NT2/D1 (cell line): Measurements from ENCODE around the gene TAGLN3.
A peak's percentile ranks its signal among the peaks of the same experiment; 100 is the strongest.

Experiments
- DNase-seq: peaks from one replicate; pipeline ENCODE4 v3.0.0-alpha.2; 2011; ENCODE audit warnings: low read depth, low spot score
- H3K27me3 ChIP-seq: 2 replicates; pipeline ENCODE4 v1.6.0; 2011; ENCODE audit warnings: mild to moderate bottlenecking; ENCODE audit not compliant: insufficient read length, insufficient read depth
- H3K36me3 ChIP-seq: 2 replicates; pipeline ENCODE4 v1.6.1; 2011; ENCODE audit warnings: mild to moderate bottlenecking, low read length, mixed read lengths; ENCODE audit not compliant: insufficient read depth, insufficient read length
- H3K4me1 ChIP-seq: 2 replicates; pipeline ENCODE4 v1.5.1; 2011; ENCODE audit not compliant: insufficient read depth, insufficient read length
- H3K4me3 ChIP-seq: 2 replicates; pipeline ENCODE4 v1.5.1; 2011; ENCODE audit warnings: low read depth; ENCODE audit not compliant: insufficient read length
- H3K9ac ChIP-seq: 2 replicates; pipeline ENCODE4 v1.6.0; 2011; ENCODE audit warnings: low read depth; ENCODE audit not compliant: insufficient read length
- H3K9me3 ChIP-seq: 2 replicates; pipeline ENCODE4 v1.5.1; 2011; ENCODE audit warnings: mild to moderate bottlenecking, low read length; ENCODE audit not compliant: insufficient read depth
- SUZ12 ChIP-seq: IDR thresholded peaks from 2 replicates; pipeline ENCODE4 v1.6.1; 2011; ENCODE audit not compliant: insufficient read length, insufficient read depth; ENCODE audit errors: extremely low read depth
- YY1 ChIP-seq: IDR thresholded peaks from 2 replicates; pipeline ENCODE4 v1.6.1; 2011; ENCODE audit not compliant: insufficient read length, insufficient read depth
- ZNF274 ChIP-seq: IDR thresholded peaks from 2 replicates; pipeline ENCODE4 v1.6.1; 2011; ENCODE audit warnings: mild to moderate bottlenecking, low read depth, low read length

The TAGLN3 gene

DNA sequence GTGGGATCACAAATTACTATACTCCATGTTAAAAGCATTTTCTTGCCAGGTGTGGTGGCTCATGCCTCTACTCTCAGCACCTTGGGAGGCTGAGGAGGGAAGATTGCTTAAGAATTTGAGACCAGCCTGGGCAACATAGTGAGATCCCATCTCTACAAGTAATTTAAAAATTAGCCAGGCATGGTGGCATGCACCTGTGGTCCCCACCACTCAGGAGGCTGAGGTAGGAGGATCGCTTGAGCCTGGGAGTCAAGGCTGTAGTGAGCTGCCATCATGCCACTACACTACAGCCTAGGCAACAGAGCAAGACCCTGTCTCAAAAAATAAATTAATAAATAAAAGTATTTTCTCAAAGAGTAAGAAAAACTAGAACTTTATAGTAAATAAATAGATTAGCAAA, 42.8 kb upstream of the TAGLN3 start:
- Histone ChIP-seq H3K4me1 (no peaks in the 10 kb centered on the region), H3K9me3 (no peaks in the 10 kb centered on the region), H3K36me3 (peaks cover 34% of the 10 kb centered on the region), H3K27me3 (no peaks in the 10 kb centered on the region), H3K9ac (no peak overlapping the region), H3K4me3 (no peak overlapping the region)
- TF ChIP-seq SUZ12 (no peak), YY1 (no peak), ZNF274 (no peak)
- DNase-seq = no peak

DNA sequence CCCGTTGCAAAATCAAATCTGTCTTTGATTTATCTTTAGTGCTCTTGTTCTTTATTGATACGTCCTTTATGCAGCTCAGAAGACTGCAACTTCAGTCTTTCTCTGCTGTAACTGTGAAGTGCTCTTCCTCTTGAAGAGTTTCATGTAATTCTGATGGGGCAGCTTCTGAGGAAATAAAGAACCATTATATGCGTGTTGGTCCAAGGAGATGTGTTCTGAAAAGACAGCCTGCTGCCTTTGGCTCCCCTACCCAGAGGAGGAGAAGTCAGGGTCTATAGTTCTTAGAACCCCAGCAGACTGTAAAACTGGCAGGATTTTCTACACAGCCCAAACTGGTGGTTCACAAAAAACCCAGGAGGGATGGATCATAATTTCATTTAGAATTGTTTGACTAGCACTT, 42.3 kb upstream of the TAGLN3 start:
- TF ChIP-seq YY1 (no peak), SUZ12 (no peak), ZNF274 (no peak)
- no peak for DNase-seq
- H3K9ac ChIP-seq = no peak overlapping the region
- H3K4me3 ChIP-seq = no peak overlapping the region
- H3K36me3 ChIP-seq = peaks cover 31% of the 10 kb centered on the region
- H3K9me3 ChIP-seq = no peaks in the 10 kb centered on the region
- H3K27me3 ChIP-seq = no peaks in the 10 kb centered on the region
- no peaks in the 10 kb centered on the region for H3K4me1 ChIP-seq

DNA sequence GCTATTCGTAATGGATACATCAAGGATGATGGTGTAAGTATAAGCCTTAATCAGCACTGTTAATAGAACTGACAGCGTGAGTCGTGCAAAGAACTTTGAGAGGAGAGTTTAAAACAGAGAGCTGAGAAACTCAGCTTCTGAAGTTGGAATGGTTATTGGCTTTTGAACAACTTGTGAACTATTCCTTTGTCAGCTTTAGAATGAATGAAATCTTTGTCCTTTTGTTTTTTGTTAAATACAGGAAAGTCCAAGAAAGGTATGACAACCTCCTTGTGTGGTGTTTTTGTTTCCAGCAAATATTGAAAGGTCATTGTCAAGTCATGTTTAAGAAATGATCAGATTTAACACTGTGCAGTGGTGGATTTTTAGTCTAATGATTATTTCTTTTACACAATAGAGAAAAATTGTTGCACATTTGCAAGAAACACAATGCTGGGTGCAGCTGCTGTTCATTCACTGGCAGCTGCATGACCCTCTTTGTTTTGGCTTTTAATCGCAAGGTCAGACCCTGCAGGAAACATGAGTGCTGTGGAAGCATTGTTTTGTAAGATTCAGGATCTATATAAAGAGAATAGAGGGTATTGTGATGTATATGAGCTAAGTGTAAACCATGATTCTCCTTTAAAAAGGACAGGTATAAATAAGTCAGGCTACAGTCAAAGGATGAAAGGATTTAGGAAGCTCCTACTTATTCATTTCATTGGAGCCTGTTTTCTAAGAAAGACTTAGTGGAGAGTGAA, 41.6 kb upstream of the TAGLN3 start:
- peak; percentile 54 for DNase-seq
- no peaks in the 10 kb centered on the region for H3K27me3 ChIP-seq
- H3K36me3 ChIP-seq = peaks cover 36% of the 10 kb centered on the region
- H3K4me1 ChIP-seq = no peaks in the 10 kb centered on the region
- no peaks in the 10 kb centered on the region for H3K9me3 ChIP-seq
- TF ChIP-seq SUZ12 = no peak
- TF ChIP-seq YY1 = no peak
- no peak for TF ChIP-seq ZNF274
- no peak overlapping the region for H3K9ac ChIP-seq
- no peak overlapping the region for H3K4me3 ChIP-seq

DNA sequence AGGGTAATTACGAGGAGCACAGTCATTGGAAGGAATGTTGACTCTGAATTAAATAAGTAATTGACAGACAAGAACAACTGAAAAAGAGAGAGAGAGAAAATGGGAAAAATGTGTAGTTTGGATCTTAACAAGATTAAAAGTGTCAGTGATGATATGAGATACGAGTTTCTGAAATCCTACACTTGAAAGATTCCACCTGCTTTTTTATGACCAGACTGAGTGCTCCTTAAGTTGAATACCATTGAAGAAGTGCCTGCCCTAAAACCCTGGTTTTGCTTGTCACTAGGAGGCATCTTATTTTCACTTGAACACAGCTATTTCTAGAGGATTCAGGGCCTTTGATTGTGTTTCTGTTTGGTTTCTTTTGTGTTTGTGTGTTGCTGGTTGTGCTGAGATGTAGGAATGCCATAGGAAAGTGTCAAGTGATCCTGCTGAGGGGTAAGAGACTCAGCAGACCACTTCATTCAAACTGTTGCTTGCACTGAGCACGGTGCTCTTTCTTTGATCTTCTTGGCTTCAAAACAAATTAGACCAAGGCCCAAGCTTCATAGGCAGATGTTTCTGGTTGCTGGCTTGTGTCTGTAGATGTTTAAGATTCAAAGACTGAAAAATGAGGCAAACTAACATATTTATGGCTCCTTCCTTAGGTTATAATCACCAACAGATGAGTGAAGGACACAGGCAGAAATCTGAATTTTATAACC, 37.1 kb upstream of the TAGLN3 start:
- DNase-seq = no peak
- Histone ChIP-seq H3K4me1 (no peaks in the 10 kb centered on the region), H3K9me3 (no peaks in the 10 kb centered on the region), H3K27me3 (no peaks in the 10 kb centered on the region), H3K9ac (no peak overlapping the region), H3K36me3 (peaks cover 23% of the 10 kb centered on the region), H3K4me3 (no peak overlapping the region)
- TF ChIP-seq ZNF274 (no peak), YY1 (no peak), SUZ12 (no peak)

DNA sequence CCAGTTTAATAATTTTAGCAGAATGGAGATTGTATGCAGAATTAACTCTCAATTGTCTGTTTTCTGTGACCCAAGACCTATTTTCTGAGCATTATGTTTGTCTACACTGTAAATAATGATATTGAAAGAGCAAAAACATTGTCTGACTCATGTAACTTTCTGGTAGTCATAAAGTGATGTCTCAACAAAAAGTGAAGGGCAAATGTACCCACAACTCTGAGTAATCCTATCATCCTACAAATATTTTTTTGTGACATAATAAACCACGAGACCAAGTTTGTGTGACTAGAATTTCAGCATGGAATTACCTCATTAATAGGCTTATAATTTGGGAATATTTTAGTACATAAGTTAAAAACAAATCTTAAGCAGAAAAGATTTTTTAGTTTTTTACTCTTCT, 35.3 kb upstream of the TAGLN3 start:
- TF ChIP-seq SUZ12 = no peak
- TF ChIP-seq YY1 = no peak
- TF ChIP-seq ZNF274 = no peak
- Histone ChIP-seq H3K36me3 (peaks cover 28% of the 10 kb centered on the region), H3K4me3 (no peak overlapping the region), H3K27me3 (no peaks in the 10 kb centered on the region), H3K4me1 (no peaks in the 10 kb centered on the region), H3K9ac (no peak overlapping the region), H3K9me3 (no peaks in the 10 kb centered on the region)
- no peak for DNase-seq

DNA sequence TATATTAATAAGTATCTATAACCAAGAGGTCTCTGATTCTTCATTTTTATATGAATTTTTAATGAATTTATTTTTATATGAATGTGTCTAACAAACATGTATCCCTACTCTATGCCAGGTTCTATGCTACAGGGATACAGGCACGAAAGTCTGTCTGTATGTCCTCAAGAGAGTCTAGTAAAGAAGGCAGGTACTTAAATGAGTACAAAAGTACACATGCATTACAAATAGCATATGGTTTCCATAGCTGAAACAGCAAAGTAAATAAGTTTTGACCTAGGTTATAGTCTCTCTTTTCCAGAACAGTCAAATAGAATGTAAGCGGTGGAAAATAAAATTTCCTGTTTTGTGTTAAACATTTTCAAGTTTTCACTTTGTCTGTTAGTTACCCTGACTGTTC, 33.2 kb upstream of the TAGLN3 start:
- Histone ChIP-seq H3K9ac (no peak overlapping the region), H3K9me3 (no peaks in the 10 kb centered on the region), H3K36me3 (peaks cover 31% of the 10 kb centered on the region), H3K4me3 (no peak overlapping the region), H3K27me3 (no peaks in the 10 kb centered on the region), H3K4me1 (no peaks in the 10 kb centered on the region)
- DNase-seq = no peak
- no peak for TF ChIP-seq YY1
- no peak for TF ChIP-seq ZNF274
- TF ChIP-seq SUZ12 = no peak

DNA sequence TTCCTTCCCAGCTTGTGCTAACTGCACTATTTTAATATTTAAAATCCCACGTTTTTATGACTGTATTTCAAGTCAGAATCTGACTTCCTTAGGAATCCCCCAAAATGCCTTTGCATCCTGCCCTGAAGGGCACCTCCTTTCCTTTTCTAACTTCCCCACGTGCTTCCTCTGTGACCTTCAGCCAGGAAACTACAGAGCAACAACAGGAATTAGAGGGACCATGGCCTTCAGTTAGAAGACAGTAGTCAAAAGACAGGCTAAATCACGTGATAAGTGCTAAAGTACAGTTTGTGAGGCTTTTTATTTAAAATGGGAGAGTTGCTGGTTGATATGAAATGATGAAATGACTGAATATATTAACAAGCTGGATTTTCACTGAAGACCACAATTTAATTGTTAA, 31.7 kb upstream of the TAGLN3 start:
- Histone ChIP-seq H3K9me3 (no peaks in the 10 kb centered on the region), H3K27me3 (no peaks in the 10 kb centered on the region), H3K9ac (no peak overlapping the region), H3K36me3 (peaks cover 38% of the 10 kb centered on the region), H3K4me1 (no peaks in the 10 kb centered on the region), H3K4me3 (no peak overlapping the region)
- TF ChIP-seq YY1 (no peak), ZNF274 (no peak), SUZ12 (no peak)
- DNase-seq = no peak
